ENCODE data around the gene TRIM6.
"Not testable (repeated sequence)": the region's sequence is repeated elsewhere in the genome, so short reads cannot be mapped to it uniquely, and the experiment has no call there.

The TRIM6 gene

GRCh38 chr11:5596607-5597201 is at the start of gene TRIM6:
Gene TRIM6, plus strand, starts transcription at chr11:5596637. Its CDS starts 261 bp downstream, at chr11:5596898.
- DNase-seq (ENCODE audit: low spot score) = peak; percentile 18

GRCh38 chr11:5547982-5548381 is 48.5 kb upstream of the TRIM6 start:
- no peak for DNase-seq (ENCODE audit: low spot score)

GRCh38 chr11:5548440-5548839 is 48.0 kb upstream of the TRIM6 start, which contains the start of gene OR52H1:
Gene OR52H1, minus strand, starts transcription at chr11:5548540. Its CDS starts 3,035 bp downstream, at chr11:5545505.
- no peak for DNase-seq (ENCODE audit: low spot score)

- no peak for DNase-seq (ENCODE audit: low spot score)
Measured at GRCh38 chr11:5550440-5551095, 45.9 kb upstream of the TRIM6 start.

- no peak for DNase-seq (ENCODE audit: low spot score)
Measured at GRCh38 chr11:5553343-5553742, 43.1 kb upstream of the TRIM6 start.

- DNase-seq (ENCODE audit: low spot score) = no peak
Measured at GRCh38 chr11:5556596-5557188, 39.7 kb upstream of the TRIM6 start.

- no peak for DNase-seq (ENCODE audit: low spot score)
Measured at GRCh38 chr11:5557751-5558150, 38.7 kb upstream of the TRIM6 start.

GRCh38 chr11:5564259-5565019 is 32.0 kb upstream of the TRIM6 start:
- DNase-seq (ENCODE audit: low spot score) = no peak

GRCh38 chr11:5574654-5575053 is 21.8 kb upstream of the TRIM6 start:
- no peak for DNase-seq (ENCODE audit: low spot score)

- DNase-seq (ENCODE audit: low spot score) = no peak
Measured at GRCh38 chr11:5575152-5575551, 21.3 kb upstream of the TRIM6 start.

GRCh38 chr11:5577101-5577500 is 19.3 kb upstream of the TRIM6 start:
- no peak for DNase-seq (ENCODE audit: low spot score)

- DNase-seq (ENCODE audit: low spot score) = no peak
Measured at GRCh38 chr11:5580577-5580976, 15.9 kb upstream of the TRIM6 start, which contains the start of gene OR52B6. Gene OR52B6, plus strand, starts transcription at chr11:5580877. Its CDS starts 0 bp downstream, at chr11:5580877.

- DNase-seq (ENCODE audit: low spot score) = no peak
Measured at GRCh38 chr11:5581014-5581413, 15.4 kb upstream of the TRIM6 start.

- DNase-seq (ENCODE audit: low spot score) = not testable (repeated sequence)
Measured at GRCh38 chr11:5584458-5584857, 12.0 kb upstream of the TRIM6 start.

- not testable (repeated sequence) for DNase-seq (ENCODE audit: low spot score)
Measured at GRCh38 chr11:5589906-5590305, 6.5 kb upstream of the TRIM6 start.

GRCh38 chr11:5591613-5592012 is 4.8 kb upstream of the TRIM6 start:
- DNase-seq (ENCODE audit: low spot score) = no peak

- DNase-seq (ENCODE audit: low spot score) = no peak
Measured at GRCh38 chr11:5592615-5593014, 3.8 kb upstream of the TRIM6 start.

- no peak for DNase-seq (ENCODE audit: low spot score)
Measured at GRCh38 chr11:5593146-5593545, 3.3 kb upstream of the TRIM6 start.

GRCh38 chr11:5597953-5598352 is 1.5 kb downstream of the TRIM6 start:
- no peak for DNase-seq (ENCODE audit: low spot score)

- peak; percentile 67 for DNase-seq (ENCODE audit: low spot score)
Measured at GRCh38 chr11:5600374-5600851, 4.0 kb downstream of the TRIM6 start.

- not testable (repeated sequence) for DNase-seq (ENCODE audit: low spot score)
Measured at GRCh38 chr11:5602791-5603190, 6.4 kb downstream of the TRIM6 start.

- DNase-seq (ENCODE audit: low spot score) = no peak
Measured at GRCh38 chr11:5603326-5603725, 6.9 kb downstream of the TRIM6 start.
